ENCODE results near the gene PDXDC1.
"Not testable (repeated sequence)": the region's sequence is repeated elsewhere in the genome, so short reads cannot be mapped to it uniquely, and the experiment has no call there.

- TF ChIP-seq POLR2A (IDR thresholded peaks at IDR 0.05; ENCODE audit: low read length); GATA1 (IDR thresholded peaks at IDR 0.05; ENCODE audit: low read depth, low read length): not testable (repeated sequence)
Measured at GRCh38 chr16:14993277-14994151, 18.7 kb downstream of the PDXDC1 start.

Measured in erythroblast (primary cell).